GM19324 (cell line): Measurements from ENCODE around the gene KCNH3.
"Not testable (repeated sequence)": the region's sequence is repeated elsewhere in the genome, so short reads cannot be mapped to it uniquely, and the experiment has no call there.

ENCODE experiments used
- ATAC-seq: cut with Tn5 transposase; IDR thresholded peaks from one replicate; pipeline ENCODE4 v1.9.1; 2021; ENCODE audit warnings: mild to moderate bottlenecking, moderate library complexity; ENCODE audit not compliant: unreplicated experiment, low FRiP score

The KCNH3 gene

DNA sequence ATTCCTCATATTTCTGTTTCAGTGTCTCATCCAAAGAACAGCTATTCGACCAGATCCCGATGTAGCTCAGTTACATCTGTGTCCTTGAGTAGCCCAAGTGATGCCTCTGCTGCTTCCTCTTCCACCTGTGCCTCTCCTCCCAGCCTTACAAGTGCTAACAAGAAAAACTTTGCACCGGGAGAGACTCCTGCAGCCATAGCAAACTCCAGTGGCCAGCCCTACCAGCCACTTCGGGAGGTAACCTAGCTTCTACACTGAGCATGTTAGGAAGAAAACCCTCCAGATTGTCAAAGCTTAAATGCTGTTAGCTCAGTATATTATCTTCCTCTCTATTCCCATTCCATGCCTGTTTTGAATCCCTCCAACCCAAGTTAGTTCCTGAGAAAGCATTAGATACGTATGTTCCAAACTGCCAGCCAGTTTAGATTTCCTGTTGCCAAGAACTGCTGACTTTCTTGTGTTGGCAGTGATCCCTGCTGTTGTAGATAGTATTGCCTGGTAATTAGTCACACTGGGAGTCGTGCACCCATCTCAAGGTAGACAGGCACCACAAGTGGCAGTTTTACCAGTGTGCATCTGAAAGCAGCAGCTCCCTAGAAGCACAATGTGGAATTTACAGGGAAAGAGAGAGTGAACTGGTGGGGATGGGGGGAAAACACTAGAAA lies 14.0 kb upstream of the KCNH3 start:
- no peak for ATAC-seq

DNA sequence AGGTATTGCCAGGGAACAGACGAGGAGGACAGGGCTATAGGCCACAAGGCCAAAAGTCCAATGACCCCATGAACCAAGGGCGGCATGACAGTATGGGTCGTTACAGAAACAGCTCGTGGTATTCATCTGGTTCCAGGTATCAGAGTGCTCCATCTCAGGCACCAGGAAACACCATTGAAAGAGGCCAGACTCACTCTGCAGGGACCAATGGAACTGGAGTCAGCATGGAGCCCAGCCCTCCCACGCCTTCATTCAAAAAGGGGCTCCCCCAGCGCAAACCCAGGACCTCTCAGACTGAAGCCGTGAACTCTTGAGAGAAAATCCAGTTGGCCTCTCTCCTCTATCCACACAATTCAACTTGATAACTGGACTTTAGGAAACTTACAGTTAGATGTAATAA lies 12.9 kb upstream of the KCNH3 start:
- no peak for ATAC-seq

DNA sequence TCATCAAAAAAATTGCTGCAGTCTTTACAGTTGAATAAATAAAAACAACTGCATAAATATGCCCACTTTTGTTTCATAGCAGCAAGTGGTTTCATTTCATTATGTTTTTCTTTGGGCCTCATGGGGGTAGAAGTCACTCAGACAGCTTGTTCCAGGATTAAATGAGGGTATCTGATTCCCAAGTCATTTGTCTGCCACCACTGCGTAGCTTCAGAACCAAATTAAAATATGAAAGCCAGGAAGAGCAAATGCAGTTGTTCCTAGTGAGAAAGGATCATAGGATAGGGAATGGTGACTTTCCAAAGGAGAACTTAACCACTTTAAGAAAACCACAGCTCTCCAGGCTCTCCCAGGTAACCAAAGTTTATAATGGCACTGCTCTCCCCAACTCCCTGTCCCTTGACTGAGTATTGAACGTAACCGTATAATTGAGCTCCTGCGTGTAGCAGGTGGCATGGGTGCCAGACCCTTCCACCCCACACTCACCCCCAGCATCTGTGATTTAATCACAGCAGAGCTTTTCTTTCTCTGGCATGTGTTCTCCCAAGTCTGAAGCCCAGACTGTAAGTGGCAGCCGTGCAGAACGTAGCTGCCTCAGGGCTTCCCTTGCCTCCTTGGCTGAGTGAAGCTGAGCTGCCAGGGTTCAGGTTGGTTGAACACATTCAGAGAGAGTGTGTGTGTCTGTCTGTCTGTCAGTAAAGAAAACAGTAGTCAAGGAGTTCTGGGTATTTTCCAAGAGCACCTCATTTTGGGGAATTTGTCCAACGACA lies 11.3 kb upstream of the KCNH3 start:
- ATAC-seq, result no peak

DNA sequence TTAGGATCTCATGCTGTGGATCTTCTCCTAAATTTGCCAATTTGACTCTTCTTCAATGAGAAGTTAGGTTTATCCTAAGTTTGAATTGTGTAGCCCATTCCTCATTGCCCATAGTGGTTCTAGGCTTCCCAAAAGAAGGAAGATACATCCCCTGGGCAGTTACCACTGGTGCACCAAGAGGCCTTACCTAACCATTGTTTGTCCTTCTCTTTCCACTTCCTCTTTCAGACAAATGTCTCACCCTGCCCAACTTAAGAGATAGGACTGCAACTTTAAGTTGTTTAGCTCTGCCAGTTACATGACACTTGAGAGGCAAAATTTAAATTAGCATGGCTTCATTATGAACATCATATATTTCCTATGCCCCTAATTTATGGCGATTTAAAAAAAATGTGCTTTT lies 9.4 kb upstream of the KCNH3 start:
- no peak for ATAC-seq

DNA sequence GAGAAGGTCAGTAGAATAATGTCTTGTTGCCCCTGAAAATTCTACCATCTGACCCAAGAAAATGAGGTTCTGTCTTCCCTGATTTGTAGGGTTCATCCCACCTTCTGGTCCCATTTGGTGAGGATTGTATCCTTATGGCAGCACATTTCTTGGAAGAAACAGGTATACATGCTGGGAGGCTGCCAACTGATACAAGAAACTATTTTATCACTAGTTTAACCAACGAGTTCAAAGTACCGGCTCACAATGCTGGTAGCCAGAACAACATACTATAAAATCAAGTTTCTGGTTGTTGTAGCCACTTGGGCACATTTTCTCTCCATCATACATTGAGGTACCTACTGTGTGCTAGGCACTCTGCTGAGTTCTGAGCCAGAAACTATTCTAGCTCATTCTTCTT lies 7.1 kb upstream of the KCNH3 start:
- no peak for ATAC-seq

DNA sequence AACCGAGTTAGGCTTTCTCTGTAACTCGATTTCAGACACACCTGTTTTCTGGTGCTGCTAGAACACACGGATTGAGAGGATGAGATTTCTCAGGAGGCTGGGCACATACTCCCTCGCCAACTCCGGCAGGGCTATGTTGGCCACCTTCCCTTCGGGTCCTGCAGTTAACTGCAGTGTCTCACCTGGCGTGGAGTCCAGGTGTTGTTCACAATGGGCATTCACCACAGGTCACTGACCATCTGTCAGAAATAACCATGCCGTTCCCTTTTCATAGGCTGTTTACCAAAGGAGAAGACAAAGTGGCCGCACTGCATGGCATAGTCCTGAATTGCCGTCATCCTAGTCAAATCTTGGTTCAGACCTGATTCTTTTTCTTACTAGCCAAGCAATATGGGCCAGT lies 5.5 kb upstream of the KCNH3 start:
- ATAC-seq, result no peak

DNA sequence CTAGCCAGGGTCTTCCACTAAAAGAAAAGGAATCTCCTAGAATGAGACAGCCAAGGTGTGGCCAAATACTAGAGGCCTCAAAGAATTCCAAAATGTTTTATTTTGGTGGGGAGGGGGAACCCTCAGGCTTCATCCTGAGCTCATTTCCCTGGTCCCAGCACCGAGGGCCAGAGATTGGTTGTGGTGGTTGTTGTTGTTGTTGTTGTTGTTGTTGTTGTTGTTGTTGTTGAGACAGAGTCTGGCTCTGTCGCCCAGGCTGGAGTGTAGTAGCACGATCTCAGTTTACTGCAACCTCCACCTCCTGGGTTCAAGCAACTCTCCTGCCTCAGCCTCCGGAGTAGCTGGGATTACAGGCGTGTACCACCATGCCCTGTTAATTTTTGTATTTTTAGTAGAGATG lies 4.7 kb upstream of the KCNH3 start:
- not testable (repeated sequence) for ATAC-seq

DNA sequence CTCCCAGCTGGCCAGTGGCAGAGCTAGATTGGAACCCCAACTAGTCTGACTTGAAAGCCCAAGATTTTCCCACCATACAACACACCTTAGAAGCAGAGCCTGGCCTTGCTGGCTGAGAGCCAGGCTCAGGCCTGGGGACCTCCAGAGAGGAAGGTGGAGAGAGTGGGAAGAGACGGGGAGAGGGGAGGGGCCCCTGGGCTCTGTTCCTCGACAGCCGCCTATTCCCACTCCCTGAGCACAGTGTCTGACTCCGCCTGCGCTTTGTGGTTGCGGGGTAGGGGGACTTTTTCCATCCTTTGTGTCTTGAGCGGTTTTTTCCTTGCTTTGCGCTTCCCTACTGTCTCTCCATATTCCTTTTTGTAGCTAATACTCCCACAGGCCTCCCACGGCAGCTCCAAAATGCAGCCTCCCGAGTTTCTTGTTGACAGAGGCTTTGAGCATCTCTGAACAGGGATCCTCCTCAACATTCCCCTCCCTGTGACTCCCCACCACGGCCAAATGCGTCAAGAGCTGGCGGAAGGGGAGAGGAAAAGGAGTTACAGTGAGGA lies 4.0 kb upstream of the KCNH3 start:
- ATAC-seq, result no peak

DNA sequence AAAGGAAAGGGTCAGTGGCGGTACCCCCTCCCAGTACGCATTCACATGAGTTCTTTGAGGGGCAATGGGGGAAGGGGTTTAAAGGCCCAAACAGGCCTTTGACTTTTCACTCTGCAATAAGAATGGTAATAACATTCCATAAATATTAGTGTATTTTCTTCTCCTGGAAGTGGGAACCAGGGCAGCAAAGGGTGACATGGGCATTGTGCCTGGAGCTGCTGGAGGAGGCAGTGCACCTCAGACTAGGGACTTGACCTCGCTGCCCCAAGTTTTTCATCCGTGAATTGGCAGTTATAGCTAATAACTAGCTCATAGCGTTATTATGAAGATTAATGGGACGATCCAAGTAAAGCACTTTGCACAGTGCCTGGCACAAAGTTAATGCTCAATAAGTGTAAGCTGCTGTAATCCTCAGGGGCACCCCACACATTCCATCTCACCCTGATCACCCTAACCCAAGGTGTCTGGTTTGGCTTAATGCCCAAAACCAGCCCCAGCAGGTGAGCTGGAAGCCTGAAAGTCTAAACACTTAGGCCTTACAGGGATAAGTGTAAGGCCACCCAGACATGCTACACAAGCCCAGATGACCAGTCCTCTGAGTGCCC lies 2.8 kb upstream of the KCNH3 start:
- no peak for ATAC-seq

DNA sequence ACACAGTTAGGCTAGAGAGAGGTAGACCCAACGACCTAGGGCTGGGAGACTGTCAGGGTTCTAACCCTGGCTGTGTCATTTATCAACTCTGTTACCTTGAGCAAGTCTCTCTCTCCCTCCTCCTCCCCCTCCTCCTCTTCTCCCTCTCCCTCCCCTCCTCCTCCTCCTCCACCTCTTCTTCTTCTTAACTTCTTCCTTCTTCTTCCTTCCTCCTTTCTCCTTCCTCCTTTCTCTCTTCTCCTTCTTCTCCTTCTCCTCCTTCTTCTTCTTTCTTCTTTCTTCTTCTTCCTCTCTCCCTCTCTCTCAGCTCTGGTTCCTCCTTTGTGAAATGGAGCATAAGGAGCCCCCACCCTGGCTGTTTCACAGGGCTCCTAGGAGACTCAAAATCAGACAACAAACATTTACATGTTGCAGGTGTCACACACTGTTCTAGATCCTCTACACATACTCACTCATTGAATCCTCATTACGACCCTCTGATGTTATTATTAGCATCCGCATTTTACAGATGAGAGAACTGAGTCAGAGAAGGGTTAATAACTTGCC lies 2.2 kb upstream of the KCNH3 start:
- no peak for ATAC-seq

DNA sequence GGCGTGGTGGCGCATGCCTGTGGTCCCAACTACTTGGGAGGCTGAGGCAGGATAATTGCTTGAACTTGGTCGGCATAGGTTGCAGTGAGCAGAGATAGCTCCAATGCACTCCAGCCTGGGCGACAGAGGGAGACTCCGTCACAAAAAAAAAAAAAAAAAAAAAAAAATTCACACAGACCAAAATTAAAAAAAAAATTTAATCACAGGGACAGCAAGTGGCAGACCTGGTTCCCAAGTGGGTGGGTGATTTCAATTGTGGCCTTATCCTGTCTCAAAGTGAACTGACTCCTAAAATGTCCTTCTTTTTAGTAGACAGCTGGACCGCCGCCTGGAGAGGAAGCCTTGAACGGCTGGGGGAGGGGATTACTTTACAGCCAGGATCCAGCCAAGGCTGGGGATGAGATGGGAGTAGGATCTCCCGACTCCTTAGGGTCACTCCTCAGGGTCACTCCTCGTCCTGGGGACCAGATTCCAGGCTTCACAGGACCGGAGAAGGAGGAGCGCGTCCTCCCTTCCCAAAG lies 1.5 kb upstream of the KCNH3 start:
- no peak for ATAC-seq

DNA sequence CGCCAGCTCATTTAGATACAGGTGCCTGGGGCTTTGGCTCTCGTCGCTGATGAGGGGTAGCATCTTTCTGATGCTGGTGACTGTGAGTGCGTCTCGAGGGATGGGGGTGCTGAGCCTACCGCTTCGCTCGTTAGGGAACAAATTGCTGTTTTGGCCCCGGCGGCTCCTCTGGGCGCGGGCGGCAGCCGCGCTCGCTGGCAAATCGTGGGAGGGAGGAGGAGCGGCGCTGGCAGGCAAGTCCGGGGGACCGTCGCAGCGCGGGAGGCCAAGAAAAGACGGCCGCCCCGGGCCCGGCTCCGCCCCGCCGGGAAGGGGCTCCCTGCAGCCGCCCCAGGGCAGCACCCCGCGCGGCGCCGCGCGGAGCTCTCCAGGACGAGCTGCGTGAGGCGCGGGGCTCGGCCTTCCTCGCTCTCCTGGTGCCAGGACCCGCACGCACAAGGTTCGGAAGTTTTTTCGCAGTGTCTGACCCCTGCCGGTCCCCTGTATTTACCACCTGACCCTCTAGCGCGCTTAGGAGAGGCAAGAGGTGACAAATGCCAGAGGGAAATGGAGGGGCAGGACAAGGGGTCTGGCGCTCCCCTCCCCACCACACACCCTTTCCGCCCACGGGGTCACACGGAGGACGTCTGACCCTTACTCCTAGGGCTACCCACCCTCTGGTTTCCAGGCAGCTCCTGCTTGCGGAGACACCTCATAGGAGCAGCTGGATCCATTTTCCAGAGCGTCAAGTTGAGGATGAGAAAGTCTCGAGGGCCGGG lies 899 bp upstream of the KCNH3 start:
- no peak for ATAC-seq

DNA sequence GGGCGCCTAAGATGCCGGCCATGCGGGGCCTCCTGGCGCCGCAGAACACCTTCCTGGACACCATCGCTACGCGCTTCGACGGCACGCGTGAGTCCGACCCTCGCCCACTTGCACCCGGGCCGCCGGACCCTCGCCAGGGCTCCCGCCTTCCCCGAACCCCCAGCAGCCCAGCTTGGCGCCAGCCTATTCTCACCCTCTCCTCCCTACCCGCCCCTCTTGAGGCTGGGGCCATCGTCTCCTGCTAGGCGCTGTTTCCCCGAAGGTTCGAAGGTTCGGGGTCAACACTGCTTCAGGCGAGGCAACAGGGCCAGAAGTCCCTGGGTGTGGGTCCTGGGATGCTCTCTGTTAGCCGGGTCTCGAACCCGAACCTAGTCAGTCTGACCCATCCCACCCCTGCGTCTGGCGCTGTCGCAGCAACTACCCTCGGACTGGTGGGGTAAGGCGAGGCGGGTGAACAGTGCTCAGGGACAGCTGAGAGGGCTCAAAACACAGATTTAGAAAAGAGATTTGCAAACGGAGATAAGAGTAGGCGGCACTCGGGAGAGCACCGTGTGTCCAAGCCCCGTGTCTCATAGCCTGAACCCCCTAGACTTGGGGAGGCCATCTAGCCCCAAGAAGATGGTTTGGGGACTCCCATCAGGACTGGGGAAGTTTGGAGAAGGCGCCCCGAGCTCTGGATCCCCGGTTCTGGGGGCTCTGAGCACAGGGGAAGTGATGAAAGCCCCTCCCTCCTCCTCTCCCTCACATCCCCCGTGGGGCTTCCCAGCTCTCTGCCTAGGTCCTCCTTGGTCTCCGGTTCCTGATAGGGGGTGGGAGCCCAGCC lies 787 bp downstream of the KCNH3 start:
- no peak for ATAC-seq

DNA sequence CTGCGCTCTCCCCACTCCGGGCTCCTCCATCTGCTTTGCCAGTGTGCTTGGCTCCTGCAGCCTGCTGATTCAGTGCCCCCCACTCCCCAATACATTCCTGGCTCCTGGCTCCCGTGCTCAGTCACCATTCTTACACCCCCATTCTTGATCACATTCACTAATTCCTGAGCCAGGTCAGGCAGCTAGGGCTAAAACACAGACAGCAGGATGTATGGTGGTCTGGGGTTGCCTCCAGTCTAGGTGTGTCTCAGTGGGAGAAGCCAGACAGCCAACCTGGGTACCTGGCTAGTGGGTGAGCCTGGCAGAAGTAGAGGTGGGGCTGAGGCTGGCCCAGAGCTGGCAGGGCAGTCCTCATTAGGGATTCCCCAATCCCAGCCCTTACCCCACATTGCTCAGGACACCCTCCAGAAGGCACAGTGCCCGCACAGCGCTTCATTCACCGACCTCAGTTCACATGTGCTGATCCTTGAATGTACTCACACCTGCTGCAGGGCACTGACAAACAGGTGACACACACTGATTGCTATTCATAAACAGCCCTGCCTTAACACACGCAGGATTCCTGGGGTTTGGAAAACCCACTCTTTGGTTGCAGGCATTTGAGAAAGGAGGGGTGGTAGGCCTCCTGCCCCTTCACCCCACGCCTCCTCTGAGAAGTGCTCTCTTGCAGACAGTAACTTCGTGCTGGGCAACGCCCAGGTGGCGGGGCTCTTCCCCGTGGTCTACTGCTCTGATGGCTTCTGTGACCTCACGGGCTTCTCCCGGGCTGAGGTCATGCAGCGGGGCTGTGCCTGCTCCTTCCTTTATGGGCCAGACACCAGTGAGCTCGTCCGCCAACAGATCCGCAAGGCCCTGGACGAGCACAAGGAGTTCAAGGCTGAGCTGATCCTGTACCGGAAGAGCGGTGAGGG lies 1.7 kb downstream of the KCNH3 start:
- no peak for ATAC-seq

DNA sequence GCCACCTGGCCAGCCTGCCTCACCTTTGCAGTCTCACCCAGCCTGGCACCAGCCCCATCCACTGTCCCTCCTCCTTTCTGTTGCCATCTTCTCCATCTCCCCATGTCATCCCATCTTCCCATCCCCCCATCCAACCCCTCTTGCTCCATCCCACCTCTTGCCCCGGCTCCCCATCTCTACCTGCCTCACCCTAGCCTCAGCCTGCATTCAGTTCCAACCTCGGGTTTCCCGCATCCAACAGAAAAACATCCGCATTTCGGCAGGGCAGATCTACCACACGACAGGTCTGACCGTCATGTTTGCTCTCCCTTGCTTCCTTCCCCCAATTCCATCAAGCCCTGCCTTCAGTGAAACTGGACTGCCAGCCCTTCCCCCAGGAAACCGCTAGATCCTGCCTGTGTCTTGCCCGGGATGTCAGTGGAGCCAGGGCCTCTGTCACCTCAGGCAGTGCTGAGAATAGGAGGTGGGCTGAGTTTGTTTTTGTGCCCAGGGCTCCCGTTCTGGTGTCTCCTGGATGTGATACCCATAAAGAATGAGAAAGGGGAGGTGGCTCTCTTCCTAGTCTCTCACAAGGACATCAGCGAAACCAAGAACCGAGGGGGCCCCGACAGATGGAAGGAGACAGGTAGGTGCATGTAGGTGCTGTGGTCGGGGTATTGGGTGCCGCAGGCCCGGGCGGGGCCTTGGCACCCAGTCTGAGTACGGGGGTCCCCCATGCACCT lies 2.5 kb downstream of the KCNH3 start:
- ATAC-seq, result no peak

DNA sequence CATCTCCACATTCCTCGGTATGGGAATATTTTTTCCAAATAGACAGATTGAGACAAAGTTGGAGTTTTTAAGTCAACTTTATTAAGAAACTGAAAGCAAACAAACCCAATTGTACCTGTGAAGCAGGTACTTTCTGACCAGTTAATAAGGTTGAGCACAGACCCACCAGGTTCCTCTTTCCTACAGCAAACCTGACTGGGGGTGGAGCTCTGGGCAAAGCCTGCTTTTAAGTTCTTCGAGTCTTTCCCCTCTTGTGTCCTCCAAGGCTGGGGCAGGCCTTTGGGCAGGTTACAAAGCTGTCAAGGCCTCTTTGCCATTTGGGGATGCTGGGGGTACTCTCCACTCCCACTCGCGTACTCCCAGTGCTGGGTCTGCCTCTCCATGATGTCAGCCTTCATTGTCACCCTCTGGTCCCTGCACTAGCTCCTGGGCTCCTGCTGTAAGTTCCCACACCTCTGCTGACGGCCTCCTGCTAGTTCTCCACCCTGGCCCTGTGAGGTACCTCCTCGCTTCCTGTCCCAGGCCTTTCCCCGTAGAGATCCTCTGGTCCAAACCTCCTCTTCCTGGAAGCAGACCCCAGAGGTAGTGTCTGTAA lies 3.2 kb downstream of the KCNH3 start:
- ATAC-seq, result no peak

DNA sequence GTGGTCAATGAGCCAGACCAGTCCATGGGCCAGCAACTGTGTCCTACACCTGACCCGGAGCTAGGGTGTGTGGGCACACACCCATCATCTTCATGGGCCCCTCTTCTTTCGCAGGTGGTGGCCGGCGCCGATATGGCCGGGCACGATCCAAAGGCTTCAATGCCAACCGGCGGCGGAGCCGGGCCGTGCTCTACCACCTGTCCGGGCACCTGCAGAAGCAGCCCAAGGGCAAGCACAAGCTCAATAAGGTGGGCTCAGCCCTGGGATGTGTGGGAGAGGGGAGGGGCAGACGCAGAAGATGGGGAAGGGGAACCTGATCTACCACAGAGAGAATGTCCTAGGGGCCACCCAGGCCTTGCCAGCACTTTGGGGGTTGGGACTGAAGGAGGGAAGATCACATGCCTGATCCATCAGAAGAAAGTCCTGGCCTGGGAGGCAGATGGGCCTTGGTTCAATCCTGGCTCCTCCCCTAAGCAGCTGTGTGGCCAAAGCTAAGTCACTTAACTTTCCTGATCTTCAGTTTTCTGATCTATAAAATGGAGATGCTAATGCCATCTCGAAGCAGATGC lies 3.8 kb downstream of the KCNH3 start:
- no peak for ATAC-seq
